Inflammatory macrophage treated with lipopolysaccharide for 1 hour (primary cell): ENCODE results near the gene FOXE3.

Experiments
- DNase-seq, 2 donors: peaks; one replicate each; pipeline ENCODE4 v3.0.0-alpha.2; 2020 to 2022

FOXE3 gene

DNA sequence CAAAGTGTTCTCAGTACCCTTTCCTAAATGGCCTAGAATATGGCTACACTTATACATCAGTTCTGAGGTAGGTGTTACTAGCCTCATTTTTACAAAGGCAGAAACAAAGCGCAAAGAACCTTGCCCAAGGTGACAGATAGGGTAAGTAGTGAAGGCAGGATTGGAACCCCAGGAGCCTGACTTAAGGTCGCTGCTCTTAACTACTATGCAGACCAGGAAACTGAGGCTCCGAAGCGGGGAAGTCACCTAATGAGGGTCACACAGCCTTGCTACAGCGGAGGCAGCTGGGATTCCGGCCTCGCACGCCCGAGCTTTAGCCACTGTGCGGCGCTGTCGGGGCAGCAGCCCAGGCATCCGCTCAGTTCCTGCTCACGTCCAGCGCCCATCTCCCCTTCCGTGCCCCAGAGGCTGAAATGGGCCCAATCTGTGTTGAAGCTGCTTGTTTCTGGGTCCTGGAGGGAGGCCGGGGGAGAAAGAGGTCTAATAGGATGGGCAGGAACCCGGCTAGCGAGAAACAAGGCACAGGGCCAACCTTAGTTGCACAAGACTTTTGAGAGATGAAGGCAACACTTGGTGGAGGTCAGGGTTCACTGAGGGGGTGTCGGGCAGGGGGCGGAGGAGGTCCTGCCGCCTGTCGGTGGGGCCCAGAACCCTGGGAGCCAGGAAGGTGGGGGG lies 20.4 kb downstream of the FOXE3 start:
- peak; percentile 51 to 87 for DNase-seq

DNA sequence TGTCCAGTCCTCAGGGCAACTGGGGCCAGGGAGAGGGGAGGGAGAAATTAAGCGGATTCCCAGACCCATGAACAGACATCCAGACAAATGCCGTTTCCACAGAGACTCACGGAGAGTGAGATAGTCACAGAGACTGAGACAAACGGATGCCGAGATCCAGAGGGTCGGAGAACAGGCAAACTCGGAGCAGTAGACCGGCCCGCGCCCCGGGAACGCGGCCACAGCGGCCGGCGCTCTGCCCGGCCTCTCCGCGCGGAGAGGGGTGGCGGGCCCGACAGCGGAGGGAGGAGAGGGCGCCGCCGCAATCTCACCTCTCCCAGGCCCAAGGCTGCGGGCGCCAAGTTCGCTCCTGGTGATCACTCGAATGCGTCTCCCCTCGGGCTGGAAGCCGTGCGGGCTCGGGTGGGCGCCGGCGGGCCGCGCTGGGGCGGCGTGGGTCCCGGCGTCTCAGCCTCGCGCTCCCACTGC lies 20.9 kb downstream of the FOXE3 start:
- DNase-seq: no peak

DNA sequence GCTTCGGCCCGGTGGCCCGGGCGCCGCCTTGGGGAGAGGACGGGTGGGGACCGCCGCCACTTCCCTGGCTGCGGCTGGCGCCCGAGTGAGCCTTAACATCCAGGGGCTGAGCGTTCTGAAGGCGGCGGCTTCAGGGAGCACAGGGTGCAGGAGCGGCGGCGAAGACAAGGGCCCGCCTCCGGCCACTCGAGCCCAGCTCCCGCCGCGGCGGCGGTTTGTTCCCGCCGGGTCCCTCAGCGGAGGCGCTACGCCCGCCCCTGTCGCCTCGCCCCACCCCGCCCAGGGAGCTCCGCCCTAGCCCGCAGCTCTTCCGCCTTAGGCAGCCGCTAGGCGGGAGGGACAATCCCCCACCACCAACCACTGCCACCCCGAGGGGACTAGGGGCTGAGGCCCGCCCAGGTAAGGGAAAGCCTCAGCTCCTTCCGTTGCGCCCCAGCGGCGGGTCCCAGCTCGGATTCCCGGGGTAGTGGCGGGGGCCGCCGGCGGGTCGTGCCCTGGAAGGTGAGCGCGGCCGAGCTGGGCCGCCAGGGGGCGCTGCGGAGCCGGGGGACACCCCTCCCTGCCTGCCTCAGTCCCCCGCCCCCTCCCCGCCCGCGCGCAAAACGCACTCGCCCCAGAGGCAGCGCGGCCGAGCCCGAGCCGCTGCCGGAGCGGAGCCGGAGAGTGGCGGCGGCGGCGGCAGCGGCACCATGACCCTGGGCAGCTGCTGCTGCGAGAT lies 21.5 kb downstream of the FOXE3 start, which contains the start of gene FOXD2:
TSS of gene FOXD2 (plus strand) at position 598 of the 718 bp plus-strand sequence. CDS start at position 690, 92 bp downstream.
- peak; percentile 80 to 85 for DNase-seq

DNA sequence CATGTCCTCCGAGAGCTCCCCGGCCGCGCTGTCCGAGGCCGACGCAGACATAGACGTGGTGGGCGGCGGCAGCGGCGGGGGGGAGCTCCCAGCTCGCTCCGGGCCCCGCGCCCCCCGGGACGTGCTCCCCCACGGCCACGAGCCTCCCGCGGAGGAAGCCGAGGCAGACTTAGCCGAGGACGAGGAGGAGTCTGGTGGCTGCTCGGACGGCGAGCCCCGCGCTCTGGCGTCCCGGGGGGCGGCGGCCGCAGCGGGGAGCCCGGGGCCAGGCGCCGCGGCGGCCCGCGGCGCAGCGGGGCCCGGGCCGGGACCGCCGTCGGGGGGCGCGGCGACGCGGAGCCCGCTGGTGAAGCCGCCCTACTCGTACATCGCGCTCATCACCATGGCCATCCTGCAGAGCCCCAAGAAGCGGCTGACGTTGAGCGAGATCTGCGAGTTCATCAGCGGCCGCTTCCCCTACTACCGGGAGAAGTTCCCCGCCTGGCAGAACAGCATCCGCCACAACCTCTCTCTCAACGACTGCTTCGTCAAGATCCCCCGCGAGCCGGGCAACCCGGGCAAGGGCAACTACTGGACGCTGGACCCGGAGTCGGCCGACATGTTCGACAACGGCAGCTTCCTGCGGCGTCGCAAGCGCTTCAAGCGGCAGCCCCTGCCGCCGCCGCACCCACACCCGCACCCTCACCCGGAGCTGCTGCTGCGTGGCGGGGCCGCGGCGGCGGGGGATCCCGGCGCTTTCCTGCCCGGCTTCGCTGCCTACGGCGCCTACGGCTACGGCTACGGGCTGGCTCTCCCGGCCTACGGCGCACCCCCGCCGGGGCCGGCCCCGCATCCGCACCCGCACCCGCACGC lies 22.3 kb downstream of the FOXE3 start:
- DNase-seq: peak in 1 of 2 donors; percentile 26

DNA sequence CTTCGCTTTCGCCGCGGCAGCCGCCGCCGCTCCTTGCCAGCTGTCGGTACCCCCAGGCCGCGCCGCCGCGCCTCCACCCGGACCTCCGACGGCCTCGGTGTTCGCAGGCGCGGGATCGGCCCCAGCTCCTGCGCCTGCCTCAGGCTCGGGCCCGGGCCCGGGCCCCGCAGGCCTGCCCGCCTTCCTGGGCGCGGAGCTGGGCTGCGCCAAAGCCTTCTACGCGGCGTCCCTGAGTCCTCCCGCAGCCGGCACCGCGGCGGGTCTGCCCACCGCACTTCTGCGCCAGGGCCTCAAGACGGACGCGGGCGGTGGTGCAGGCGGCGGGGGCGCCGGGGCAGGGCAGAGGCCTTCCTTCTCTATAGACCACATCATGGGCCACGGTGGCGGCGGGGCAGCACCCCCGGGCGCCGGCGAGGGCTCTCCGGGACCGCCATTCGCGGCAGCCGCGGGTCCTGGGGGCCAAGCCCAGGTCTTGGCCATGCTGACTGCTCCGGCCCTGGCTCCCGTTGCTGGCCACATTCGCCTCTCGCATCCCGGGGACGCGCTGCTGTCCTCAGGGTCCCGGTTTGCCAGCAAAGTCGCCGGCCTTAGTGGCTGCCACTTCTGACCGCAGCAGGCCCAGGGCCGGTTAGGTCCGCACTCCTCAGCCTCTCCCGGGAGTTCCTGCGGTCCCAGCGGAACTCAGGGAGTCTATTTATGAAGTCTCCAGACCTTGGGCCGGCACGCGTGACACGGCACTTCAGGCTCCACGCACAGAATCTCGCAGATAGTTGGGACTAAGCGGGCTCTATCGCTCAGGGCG lies 23.1 kb downstream of the FOXE3 start:
- no peak for DNase-seq

GRCh38 chr1:47439819-47440598 lies 23.9 kb downstream of the FOXE3 start:
- DNase-seq: no peak

GRCh38 chr1:47440599-47441081 lies 24.6 kb downstream of the FOXE3 start:
- DNase-seq: no peak

DNA sequence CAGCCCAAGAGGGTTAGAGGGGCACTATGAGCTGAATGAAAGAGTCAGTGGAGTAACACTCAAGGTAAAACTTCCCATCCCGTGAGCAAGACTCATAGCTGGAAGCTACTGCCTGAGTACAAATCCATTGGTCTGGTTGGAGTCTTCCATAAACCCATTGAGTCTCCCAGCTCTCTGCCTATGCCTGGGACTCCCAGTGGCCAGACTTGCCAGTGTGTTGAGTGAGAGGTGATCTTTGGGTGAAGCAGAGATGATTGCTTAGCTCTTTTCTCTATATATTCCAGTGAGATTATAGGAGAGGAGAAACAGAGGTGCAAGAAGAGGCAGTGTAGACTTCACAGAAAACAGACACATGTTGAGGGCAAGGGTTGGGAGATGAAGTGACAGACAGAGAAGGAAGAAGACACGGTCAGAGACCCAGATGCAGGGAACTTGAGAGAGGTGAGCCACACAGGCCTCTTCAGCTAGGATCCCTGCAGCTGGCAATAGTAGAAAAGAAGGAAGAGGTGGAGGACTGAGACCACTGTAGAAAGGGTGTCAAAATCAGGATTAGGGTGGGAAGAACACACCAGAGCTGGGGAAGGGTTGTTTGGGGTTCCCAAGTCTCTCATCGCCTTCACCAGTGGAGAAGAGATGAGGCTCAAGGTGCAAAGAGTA lies 25.5 kb downstream of the FOXE3 start:
- DNase-seq: no peak

DNA sequence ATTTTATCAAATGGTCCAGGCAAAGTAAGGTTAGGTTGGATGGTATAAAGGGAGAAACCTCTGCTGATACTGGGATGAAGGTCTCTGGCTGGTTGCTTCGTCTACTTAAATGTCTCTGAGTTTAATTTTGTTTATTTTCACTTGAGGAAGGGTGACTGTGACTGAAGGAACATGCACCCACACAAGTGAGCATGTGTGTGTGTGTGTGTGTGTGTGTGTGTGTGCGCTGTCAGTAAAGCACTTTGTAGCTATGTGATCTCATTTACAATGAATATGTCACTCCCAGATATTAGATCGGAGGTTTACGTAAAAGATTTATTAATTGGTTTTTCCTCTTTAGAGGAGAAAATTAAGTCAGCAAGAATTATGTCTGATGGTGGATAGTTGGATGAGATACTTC lies 26.1 kb downstream of the FOXE3 start:
- DNase-seq: no peak

- DNase-seq: no peak
Measured at GRCh38 chr1:47442842-47443529, 26.9 kb downstream of the FOXE3 start.

- no peak for DNase-seq
Measured at GRCh38 chr1:47443530-47444296, 27.6 kb downstream of the FOXE3 start.

- peak in 1 of 2 donors; percentile 14 for DNase-seq
Measured at GRCh38 chr1:47444297-47444561, 28.1 kb downstream of the FOXE3 start.

- DNase-seq: peak; percentile 26 to 47
Measured at GRCh38 chr1:47444562-47445465, 28.7 kb downstream of the FOXE3 start.

GRCh38 chr1:47445823-47446550 lies 29.9 kb downstream of the FOXE3 start:
- no peak for DNase-seq

DNA sequence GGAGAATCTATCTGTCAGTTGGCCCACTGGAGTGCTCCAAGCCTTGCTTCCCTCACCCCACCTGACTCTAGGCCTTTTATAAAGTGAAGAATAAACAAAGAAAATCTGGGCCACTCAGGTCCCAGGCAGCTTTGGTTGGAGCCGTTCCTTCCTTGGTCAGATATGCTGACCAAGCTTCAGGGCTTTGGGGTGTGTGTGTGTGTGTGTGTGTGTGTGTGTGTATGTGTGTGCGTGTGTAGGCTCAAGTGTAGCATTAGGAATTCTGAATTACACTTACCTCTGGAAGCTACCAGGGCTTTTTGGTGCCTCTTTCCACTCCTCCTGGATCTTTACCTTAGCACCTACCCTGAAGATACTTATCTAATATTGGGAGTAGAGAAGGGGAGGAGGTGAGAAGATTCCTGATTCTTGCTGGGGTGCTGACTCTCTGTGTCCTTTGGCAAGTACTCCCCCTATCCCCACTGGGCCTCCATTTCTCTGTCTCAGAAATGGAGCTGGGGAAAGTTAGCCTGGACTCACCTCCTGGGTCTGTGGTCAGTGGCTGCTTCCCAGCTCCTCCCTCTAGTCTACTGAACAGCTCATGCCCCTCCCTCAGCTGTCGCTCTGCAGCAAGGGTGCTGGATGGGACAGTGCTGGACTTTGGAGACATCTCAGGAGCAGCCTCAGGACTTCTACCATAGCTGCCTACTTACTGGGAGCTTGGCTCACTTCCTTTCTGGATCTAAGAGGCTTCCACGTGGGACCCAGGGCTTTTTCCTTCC lies 32.6 kb downstream of the FOXE3 start:
- DNase-seq: no peak

DNA sequence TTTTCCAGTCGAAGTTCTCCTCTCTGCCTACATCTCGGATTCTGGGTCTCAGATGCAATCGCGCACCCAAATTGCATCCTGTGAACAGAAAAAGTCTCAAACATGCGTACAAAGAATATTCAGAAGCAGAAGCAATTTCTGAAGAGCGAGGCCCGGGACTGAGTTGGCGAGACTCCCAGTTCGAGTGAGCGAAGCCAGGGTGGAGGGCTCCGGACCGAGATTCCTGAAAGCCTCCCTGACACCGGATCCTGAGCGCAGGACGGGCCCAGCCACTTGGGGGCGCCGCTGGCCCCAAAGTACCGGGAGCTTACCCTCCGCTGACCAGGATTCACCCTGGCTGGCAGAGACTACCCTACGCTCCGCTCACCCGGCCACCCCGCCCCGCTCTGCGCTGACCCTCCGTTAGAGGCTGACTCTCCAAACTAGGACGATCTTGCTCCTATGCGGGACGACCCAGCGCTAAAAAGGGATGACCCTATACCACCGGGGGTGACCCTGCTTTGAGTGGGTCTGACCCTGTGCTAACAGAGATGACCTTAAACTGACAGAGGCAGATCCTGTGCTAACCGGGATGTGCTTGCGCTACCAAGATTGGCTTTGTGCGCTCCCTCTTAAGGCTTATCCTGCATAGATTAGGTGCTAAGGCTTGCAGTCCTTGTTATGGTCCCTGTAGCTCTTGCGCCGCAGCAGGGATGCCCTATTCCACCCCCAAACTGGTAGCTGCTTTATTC lies 33.9 kb downstream of the FOXE3 start:
- DNase-seq: peak in 1 of 2 donors; percentile 62
